ENCODE results near the gene PCIF1.
"Not testable (repeated sequence)": the region's sequence is repeated elsewhere in the genome, so short reads cannot be mapped to it uniquely, and the experiment has no call there.

PCIF1 gene

DNA sequence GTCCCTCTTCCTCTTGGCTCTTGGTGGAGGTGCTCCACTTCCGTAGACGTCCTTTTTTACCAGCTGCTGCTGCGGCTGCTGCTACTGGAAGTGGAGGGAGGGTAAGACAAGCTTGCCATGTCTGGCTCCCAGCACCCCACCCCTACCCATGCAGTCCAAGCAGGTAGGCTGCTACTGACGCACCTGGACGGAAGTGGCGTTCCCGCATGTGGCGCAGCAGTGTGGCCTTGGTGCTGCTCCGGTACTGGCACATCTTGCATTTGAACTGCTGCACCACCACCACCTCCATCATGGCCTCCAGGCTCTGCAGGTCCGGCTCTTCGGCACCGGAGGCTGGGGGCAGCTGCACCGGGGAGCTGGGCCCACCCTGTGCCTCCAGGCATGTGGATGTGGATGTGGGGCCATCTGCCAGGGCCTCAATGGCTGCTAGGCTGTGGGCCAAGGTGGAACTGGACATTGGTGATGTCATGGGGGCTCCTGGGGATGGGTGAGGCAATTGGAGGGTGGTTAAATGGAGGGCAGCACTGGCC is 33.1 kb downstream of the PCIF1 start:
- DNase-seq (ENCODE audit: low read depth in 2 of 2), result no peak

DNA sequence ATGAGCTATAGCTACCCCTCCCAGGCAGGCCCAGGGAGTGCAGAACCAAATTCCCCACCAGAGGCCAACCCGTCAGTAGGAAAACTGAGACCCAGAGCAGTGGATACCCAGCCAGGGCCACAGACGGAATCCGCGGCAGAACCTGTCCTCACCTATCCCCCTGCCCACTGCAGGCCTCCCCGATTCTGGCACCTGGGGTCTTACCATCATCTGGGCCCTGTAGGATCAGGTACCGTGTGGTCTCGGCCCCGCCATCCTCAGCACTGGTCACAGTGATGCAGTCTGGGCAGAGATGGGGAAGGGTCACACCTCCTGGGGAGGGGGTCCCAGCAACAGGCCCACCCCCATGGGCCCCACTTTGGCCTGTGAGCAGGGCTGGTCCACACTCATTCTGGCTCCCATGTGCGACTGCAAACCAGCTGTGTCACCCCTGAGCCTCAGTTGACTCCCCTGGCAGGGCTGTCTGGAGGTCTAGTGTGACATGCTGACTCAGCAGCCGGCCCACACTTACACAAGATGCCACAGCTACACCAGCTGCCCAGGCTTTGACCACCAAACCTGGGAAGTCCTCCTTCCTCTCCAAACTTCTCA is 33.7 kb downstream of the PCIF1 start:
- no peak for DNase-seq (ENCODE audit: low read depth in 2 of 2)

- DNase-seq (ENCODE audit: low read depth in 2 of 2), result no peak
Observed at GRCh38 chr20:45968801-45969711, 34.6 kb downstream of the PCIF1 start.

GRCh38 chr20:45969712-45970634 is 35.5 kb downstream of the PCIF1 start:
- no peak for DNase-seq (ENCODE audit: low read depth in 2 of 2)

GRCh38 chr20:45970646-45971424 is 36.4 kb downstream of the PCIF1 start:
- DNase-seq (ENCODE audit: low read depth in 2 of 2), result no peak

- DNase-seq (ENCODE audit: low read depth in 2 of 2), result peak in 1 of 2 donors; percentile 13
Observed at GRCh38 chr20:45971425-45971674, 36.9 kb downstream of the PCIF1 start.

- DNase-seq (ENCODE audit: low read depth in 2 of 2), result peak; percentile 90 to 94
Observed at GRCh38 chr20:45971675-45972499, 37.4 kb downstream of the PCIF1 start, which contains the start of gene ZNF335. Gene ZNF335 (minus strand): TSS chr20:45972203. CDS start chr20:45971410, 793 bp downstream.

GRCh38 chr20:45972500-45973183 is 38.2 kb downstream of the PCIF1 start:
- no peak for DNase-seq (ENCODE audit: low read depth in 2 of 2)

GRCh38 chr20:45974896-45975565 is 40.5 kb downstream of the PCIF1 start:
- no peak for DNase-seq (ENCODE audit: low read depth in 2 of 2)

DNA sequence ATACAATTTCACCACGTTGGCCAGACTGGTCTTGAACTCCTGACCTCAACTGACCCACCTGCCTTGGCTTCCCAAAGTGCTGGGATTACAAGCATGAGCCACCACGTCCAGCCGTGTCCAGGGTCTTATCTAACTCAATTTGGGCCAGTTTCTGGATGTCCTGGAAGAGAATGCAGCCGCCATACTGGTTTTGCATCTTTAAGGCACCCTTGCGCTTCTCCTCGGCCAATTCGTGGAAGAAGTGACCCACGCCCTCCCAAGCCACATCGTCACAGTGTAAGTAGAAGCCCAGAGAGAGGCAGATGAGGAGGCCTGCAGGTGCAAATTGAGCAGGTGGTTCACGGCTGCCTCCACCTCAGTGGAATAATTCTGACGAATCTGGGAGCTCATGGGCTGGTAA is 41.2 kb downstream of the PCIF1 start:
- no peak for DNase-seq (ENCODE audit: low read depth in 2 of 2)

GRCh38 chr20:45976086-45976485 is 41.6 kb downstream of the PCIF1 start:
- no peak for DNase-seq (ENCODE audit: low read depth in 2 of 2)

- DNase-seq (ENCODE audit: low read depth in 2 of 2), result no peak
Observed at GRCh38 chr20:45981261-45981660, 46.8 kb downstream of the PCIF1 start.

- no peak for DNase-seq (ENCODE audit: low read depth in 2 of 2)
Observed at GRCh38 chr20:45983279-45983743, 48.8 kb downstream of the PCIF1 start.

GRCh38 chr20:45985573-45985972 is 51.1 kb downstream of the PCIF1 start:
- DNase-seq (ENCODE audit: low read depth in 2 of 2), result no peak

DNA sequence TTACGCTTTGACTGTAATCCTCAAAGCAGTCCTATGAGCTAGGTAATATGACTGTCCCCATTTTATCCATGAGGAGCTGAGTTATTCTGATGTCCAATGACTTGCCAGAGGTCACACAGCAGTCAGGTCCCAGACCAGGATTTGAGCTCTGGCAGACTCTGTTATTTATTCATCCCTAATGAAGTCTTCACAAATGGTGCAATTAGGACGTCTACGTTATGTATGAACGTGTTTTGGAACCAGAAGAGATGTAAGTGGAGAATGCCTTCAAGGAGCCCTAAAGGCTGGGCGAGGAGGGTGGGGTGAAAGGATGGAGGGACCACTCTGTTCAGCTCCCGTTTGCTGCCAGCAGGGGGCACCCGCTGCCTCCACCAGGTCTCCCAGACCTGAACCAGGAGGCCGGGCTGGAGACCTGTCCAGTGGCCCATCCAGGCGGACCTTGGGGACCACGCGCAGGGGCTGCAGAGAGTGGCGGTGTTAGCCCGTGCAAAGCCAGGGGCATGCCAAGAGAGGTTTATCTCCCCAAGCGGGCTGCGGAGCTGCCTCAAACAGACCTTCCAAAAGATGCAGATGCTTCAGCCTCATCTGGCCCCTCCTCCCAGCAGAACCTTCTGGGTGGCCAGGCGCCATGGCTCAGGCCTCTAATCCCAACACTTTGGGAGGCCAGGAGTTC is 52.8 kb downstream of the PCIF1 start:
- peak; percentile 29 to 70 for DNase-seq (ENCODE audit: low read depth in 2 of 2)

DNA sequence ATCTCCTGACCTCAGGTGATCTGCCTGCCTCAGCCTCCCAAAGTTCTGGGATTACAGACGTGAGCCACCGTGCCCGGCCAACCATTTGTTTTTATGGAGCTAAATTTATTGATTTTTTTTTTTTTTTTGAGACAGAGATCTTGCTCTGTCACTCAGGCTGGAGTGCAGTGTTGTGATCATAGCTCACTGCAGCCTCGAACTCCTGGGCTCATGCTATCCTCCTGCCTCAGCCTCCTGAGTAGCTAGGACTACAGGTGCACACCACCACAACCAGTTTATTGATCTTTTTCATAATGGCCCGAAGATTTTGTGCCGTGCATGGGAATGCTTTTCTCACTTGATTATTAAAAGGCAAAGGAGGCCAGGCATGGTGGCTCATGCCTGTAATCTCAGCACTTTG is 54.3 kb downstream of the PCIF1 start:
- not testable (repeated sequence) for DNase-seq (ENCODE audit: low read depth in 2 of 2)

GRCh38 chr20:45991616-45992015 is 57.1 kb downstream of the PCIF1 start:
- DNase-seq (ENCODE audit: low read depth in 2 of 2), result no peak

- DNase-seq (ENCODE audit: low read depth in 2 of 2), result no peak
Observed at GRCh38 chr20:45993197-45993951, 58.9 kb downstream of the PCIF1 start.
